G401.6 (cell line): Measurements from ENCODE around the gene ANKRD63.

ENCODE experiments used
- FAIRE-seq: peaks from 2 replicates; lab custom pipeline; 2012; peaks lifted over from hg19 to GRCh38; lab: Jason Lieb, UNC

ANKRD63 gene

GRCh38 chr15:40293905-40294895 is 11.3 kb upstream of the ANKRD63 start:
- FAIRE-seq, result no peak

- FAIRE-seq, result no peak
Observed at GRCh38 chr15:40293006-40293405, 10.1 kb upstream of the ANKRD63 start.

GRCh38 chr15:40292246-40292645 is 9.4 kb upstream of the ANKRD63 start:
- FAIRE-seq, result no peak

GRCh38 chr15:40290918-40291574 is 8.2 kb upstream of the ANKRD63 start:
- no peak for FAIRE-seq

GRCh38 chr15:40290545-40290917 is 7.7 kb upstream of the ANKRD63 start:
- FAIRE-seq, result no peak

- FAIRE-seq, result no peak
Observed at GRCh38 chr15:40289140-40289775, 6.4 kb upstream of the ANKRD63 start.

GRCh38 chr15:40287968-40288367 is 5.1 kb upstream of the ANKRD63 start:
- FAIRE-seq, result no peak

GRCh38 chr15:40287505-40287904 is 4.6 kb upstream of the ANKRD63 start:
- FAIRE-seq, result no peak

- FAIRE-seq, result no peak
Observed at GRCh38 chr15:40286794-40287193, 3.9 kb upstream of the ANKRD63 start.

GRCh38 chr15:40286061-40286532 is 3.2 kb upstream of the ANKRD63 start:
- no peak for FAIRE-seq

GRCh38 chr15:40285554-40286011 is 2.7 kb upstream of the ANKRD63 start:
- FAIRE-seq, result no peak

- peak; percentile 8 for FAIRE-seq
Observed at GRCh38 chr15:40285151-40285550, 2.3 kb upstream of the ANKRD63 start.

- no peak for FAIRE-seq
Observed at GRCh38 chr15:40283615-40284300, 894 bp upstream of the ANKRD63 start.

- FAIRE-seq, result no peak
Observed at GRCh38 chr15:40282147-40282868, 556 bp downstream of the ANKRD63 start.

GRCh38 chr15:40281801-40282146 is 1.1 kb downstream of the ANKRD63 start:
- no peak for FAIRE-seq

- no peak for FAIRE-seq
Observed at GRCh38 chr15:40281057-40281800, 1.6 kb downstream of the ANKRD63 start.

- FAIRE-seq, result no peak
Observed at GRCh38 chr15:40280260-40281056, 2.4 kb downstream of the ANKRD63 start.

- FAIRE-seq, result peak; percentile 83
Observed at GRCh38 chr15:40279437-40280141, 3.3 kb downstream of the ANKRD63 start.

GRCh38 chr15:40278026-40278425 is 4.8 kb downstream of the ANKRD63 start:
- FAIRE-seq, result no peak
